Skin epidermis (tissue), 12 donors: Measurements from ENCODE around the gene RASGRP3.
A peak's percentile ranks its signal among the peaks of the same experiment; 100 is the strongest.

ENCODE experiments used
- H3K27ac ChIP-seq, 21 experiments: fragments of 200-600 bp; sonication (generic) in 11 of 21; one replicate each; pipeline ENCODE4 v1.5.0; 2020; ENCODE audit warnings: mild to moderate bottlenecking in 3 of 21, inconsistent platforms in 2 of 21, moderate library complexity in 2 of 21
- H3K4me3 ChIP-seq, 7 experiments: fragments of 200-600 bp; sonication (generic) in 2 of 7; one replicate each; pipeline ENCODE4 v1.5.0; 2020; ENCODE audit warnings: inconsistent platforms in 2 of 7, mild to moderate bottlenecking in 2 of 7, moderate library complexity in 1 of 7

Gene RASGRP3

DNA sequence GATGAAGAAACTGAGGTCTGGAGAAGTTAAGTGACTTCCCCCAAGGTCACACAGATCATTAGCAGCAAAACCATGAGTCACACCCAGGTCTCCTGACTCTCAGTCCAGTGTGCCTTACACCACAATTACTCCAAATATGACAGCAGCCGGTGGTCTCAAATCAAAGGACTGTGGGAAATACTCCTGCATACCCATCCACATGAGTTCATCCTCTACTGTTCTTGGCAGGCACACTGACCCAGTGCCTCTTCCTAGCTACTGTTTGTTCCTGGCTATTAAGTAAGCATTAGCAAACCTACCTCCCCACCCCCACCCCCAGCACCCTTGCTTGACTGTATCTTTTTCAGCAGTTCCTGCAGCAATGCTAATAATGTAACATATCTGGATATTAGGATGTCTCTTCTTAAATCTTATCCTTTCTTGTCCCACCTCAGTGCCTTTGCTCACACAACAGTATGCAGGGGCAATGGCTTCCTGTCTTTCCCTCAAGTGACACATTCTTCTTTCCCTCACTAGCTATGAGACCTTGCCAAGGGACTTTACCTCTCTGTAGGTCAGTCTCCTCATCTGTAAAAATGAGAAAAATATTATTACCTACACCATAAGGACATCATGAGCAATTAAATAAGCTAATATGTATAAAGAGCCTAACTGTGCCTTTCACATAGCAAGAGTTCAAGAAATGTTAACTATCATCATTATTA, 76.5 kb downstream of the RASGRP3 start:
- H3K4me3 ChIP-seq: no peak overlapping the region
- peak overlapping the region in 2 of 21 experiments; percentile 29 to 51 for H3K27ac ChIP-seq

DNA sequence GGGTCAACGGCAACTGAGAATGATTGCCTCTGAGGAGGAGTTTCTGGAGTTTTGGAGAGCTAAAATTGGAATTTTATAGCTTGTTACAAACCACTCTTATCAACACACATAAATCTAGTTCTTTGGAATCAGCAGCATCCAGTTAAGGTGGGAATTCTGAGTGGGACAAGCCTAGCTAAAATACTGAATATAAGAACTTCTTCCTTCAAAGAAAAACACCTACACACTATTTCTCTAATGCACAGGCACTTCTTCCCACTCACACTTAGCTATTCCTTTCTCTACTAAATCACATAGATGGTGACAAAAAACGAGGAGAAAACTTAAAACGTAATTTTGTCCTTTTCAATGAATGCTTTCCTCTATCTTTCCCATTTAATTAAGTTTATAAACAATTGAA, 79.2 kb downstream of the RASGRP3 start:
- peak overlapping the region in 6 of 21 experiments; percentile 4 to 70 (median 22) for H3K27ac ChIP-seq

DNA sequence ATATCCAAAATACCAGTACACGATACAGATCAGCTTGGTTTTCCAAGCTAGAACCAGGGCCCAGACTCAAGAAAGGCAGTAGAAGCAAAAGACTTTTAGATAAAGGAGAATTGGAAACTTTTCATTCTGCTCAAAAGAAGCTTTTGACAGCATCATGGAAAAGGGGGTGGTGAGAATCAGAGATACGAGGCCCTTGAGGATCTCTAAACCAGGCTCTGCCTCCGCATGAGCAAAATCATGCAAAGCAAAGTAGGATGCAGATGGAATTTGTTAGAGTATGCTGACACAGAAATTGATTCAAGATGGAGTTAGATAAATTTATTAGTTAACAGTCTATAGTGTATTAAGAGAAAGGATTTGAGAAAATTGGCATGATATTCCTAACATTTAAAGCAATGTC, 82.9 kb downstream of the RASGRP3 start:
- no peak overlapping the region for H3K4me3 ChIP-seq
- H3K27ac ChIP-seq: peak overlapping the region in 2 of 21 experiments; percentile 8 to 47

More for the DNA sequence above, 79.2 kb downstream of the RASGRP3 start:
- no peak overlapping the region for H3K4me3 ChIP-seq

DNA sequence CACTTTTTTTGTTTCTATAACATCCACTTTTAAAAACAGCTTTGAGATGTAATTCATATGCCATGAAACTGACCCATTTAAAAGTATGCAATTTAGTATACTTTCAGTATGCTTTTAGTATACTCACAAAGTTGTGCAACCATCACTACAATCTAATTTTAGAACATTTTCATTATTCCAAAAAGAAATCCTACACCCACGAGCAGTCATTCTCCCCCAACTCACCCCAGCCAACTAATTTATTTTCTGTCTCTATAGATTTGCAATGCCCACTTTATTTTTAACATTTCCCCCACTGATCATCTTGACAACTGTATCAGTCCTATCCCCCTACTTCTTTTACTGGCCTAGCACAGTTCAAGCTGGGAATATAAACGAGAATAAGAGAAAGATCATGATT, 83.6 kb downstream of the RASGRP3 start:
- H3K4me3 ChIP-seq: no peak overlapping the region
- no peak overlapping the region for H3K27ac ChIP-seq

DNA sequence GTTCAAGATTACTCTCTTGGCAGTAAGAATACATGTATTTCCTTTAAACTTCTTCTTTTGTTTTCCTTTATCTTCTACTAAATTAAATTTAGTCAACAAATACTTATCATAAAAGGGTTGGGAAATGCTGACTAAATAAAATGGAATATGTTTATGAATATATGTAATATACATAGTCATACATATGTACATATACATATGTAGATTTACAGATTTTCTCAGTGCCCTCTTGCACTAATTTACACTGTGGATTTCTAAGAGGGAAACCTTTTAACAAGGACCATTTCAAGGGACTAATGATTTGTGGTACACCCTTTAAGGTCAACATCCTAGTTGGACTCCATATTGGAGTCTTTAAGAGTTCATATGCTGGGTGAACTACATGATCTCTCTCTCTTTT, 85.4 kb downstream of the RASGRP3 start:
- H3K4me3 ChIP-seq: no peak overlapping the region
- no peak overlapping the region for H3K27ac ChIP-seq

DNA sequence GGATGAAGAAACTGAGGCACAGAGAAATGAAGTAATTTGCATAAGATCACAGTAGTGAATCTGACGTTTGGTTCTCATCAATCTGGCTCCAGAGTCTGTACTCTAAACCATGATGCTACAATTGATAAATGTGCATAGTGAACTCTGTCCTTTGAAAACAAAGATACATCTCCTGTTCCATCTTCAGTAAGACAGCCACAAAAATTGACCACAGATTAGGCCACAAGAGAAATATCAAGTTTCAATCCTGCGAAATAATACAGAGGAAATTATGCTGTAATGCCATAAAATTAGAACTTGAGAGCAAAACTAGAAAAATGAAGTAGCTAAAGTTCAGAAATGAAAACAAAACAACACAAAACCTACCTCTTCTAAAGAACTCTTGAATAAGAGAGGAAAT, 94.2 kb downstream of the RASGRP3 start:
- H3K27ac ChIP-seq: no peak overlapping the region

DNA sequence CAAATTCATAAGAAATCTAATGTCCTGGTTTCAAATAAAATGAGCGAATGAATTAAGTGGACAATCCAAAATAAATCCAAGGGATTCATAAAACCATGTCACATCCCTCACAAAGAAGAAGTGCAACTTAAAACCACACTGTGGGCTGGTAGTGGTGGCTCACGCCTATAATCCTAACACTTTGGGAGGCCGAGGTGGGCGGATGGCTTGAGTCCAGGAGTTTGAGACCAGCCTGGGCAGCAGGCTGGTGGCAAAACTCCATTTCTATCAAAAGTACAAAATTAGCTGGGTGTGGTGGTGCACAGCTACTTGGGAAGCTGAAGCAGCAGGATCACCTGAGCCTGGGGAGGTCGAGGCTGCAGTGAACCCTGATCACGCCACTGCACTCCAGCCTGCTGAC, 97.2 kb downstream of the RASGRP3 start:
- H3K27ac ChIP-seq: no peak overlapping the region
- H3K4me3 ChIP-seq: no peak overlapping the region

More for the DNA sequence above, 94.2 kb downstream of the RASGRP3 start:
- no peak overlapping the region for H3K4me3 ChIP-seq

DNA sequence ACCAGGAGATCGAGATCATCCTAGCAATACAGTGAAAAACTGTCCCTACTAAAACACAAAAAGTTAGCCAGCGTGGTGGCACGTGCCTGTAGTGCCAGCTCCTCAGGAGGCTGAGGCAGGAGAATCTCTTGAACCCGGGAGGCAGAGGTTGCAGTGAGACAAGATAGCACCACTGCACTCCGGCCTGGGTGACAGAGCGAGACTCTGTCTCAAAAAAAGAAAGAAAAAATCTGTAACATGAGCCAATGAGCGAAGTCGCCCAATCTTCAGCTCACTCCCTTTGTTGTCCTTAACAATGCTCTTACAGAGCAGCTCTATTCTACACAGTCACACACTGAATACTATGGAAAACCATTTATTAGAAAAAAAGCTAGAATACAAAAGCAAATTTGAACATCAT, 100.6 kb downstream of the RASGRP3 start:
- H3K27ac ChIP-seq: no peak overlapping the region
- H3K4me3 ChIP-seq: no peak overlapping the region

DNA sequence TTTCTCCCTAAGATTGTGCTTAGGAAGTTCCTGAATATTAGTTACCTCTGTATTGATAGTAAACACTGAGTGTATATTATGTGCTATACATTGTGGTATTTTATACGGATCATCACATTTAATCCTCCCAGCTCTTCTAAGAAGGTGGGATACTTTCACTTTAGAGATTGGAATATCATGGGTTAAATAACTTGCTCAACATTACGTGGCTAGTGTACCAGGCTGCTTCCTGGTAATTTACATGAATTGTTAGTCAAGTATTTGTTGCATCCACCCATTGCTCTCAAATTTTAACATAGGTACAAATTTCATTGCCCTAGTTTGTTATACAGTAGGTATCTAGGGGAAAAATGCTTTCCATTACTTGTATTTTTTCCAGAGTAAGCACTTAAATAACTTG, 101.2 kb downstream of the RASGRP3 start:
- no peak overlapping the region for H3K4me3 ChIP-seq
- no peak overlapping the region for H3K27ac ChIP-seq

DNA sequence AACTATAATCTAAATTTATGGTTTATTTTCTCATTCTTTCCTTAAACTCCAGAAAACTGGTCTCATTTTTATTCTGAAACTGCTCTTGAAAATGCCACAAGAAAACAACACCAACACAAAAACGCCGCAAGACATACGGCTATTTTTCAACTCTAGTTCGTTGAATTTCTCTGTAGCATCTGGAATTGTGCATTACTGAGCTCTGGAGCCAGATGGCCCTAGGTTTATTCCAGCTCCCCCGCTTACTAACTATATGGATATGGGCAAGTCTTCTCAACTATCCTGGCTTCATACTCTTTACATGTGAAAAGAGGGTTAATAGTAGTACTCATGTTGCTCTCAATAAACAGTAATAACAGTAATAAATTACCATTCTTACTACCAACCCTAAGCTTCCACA, 102.8 kb downstream of the RASGRP3 start:
- Histone ChIP-seq H3K4me3 (no peak overlapping the region), H3K27ac (no peak overlapping the region)

DNA sequence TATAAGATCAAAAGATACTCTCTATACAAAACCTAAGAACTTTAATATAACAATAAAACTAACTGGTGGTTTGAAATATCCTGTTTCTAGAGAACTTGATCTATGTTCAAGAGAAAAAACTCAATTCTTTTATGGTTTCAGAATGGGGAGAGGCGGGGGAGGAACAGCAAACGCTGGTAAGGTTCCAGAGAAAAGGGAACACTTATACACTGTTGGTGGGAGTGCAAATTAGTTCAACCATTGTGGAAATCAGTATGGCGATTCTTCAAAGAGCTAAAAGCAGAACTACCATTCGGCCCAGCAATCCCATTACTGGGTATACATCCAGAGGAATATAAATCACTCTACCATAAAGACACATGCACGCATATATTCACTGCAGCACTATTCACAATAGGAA, 105.4 kb downstream of the RASGRP3 start:
- Histone ChIP-seq H3K27ac (no peak overlapping the region), H3K4me3 (no peak overlapping the region)

DNA sequence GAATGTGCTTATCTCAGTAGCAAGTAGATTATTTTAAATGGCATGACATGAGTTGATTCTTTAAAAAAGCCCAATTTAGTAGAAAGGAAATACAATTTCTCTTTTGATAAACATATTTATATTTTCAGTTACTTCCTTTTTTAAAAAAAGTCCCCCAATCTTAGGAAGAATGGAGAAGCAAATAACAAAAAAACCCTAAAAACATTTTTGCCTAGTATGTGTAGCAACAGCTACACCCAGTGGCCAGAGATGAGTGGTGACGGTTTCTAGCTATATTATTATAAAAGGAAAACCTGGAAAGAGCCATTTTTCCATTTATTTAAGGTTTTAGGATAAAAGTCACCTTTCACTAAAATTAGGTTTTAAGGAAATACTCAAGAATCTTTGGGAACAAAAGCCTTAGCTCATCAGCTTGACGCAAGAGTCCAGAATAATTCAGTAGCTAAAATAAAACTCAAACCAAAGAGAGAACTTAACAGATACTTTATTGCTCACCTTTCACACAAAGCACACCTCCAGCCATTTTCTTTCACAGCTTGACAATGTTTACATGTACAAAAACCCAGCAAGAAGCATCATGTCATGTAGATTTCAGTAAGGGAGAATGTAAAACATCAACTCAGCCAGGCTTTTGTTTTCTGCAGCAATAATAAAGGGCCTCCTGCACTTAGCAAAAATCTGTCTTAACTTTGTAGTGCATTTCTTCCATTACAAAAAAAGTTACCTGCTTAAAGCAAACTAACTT, 106.9 kb downstream of the RASGRP3 start:
- Histone ChIP-seq H3K27ac (no peak overlapping the region), H3K4me3 (no peak overlapping the region)

DNA sequence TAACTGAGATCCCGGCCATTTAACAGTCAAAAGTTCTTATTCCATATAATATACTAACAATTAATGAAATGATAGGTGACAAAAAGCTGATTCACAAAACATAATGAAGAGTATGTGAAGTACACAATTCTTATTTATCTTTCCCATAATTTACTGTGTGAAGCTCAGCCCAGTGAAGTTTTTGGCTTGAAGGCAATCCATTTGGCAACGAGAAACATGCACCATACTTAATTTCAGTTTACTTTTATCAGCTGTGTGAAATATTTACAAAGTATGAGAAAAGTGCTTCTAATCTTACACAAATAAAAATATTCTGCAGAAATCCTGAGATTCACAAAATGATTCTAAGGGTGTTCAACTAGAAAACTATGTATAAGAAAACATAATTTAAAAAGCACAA, 110.3 kb downstream of the RASGRP3 start:
- Histone ChIP-seq H3K27ac (no peak overlapping the region), H3K4me3 (no peak overlapping the region)

DNA sequence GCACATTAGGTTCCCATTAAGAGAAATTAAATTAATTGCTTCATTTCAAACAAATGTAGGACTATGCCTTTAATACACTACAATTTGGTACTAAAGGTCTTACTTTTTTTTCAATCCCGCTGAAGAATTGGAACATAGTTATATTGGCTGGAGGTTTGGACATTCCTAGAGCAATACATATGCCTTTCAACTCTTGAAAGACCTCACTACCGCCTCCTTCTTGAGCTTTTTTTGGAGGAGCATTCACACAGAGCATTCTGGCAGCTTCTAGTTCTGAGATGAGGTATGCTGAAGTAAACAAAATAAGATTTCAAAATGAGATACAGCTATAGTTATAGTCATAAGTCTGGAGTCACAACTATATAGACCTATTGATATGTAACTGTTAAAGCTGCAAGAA, 111.8 kb downstream of the RASGRP3 start:
- Histone ChIP-seq H3K4me3 (no peak overlapping the region), H3K27ac (no peak overlapping the region)

DNA sequence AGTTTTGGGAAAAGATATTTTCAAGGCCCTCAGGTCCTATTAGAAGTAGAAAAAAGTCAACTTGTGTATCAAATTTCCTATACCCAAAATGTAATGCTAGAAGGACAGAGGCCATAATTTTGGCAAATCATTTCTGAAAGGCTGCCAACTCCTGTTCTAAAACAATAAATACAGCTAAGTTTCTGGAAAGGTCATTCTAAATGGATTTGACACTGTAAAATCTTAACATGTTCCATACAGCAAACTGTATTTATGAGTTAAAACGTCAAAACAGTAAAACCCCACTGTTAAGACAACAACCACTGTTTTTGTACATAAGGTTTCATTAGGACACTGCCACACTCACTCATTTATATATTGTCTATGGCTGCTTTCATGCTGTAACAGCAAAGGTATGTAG, 113.0 kb downstream of the RASGRP3 start:
- Histone ChIP-seq H3K27ac (no peak overlapping the region), H3K4me3 (no peak overlapping the region)

DNA sequence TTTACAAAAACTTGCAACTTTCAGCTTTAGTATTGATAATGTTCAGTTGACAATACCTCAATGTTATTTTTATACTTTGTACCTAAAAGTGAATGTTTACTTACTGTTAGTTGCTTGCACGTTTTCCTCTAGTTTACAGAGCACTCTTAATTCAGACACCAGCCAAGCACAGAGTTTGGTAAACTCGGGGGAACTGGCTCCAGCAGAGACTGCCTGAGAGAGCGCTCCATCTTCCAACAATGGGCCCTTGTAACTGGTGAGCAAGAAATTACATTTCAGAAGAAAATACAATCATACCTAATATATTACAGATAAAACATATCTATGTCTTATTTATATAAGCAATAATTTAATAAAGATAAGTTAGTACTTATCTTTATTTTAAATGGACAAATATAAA, 118.9 kb downstream of the RASGRP3 start:
- no peak overlapping the region for H3K4me3 ChIP-seq
- no peak overlapping the region for H3K27ac ChIP-seq

DNA sequence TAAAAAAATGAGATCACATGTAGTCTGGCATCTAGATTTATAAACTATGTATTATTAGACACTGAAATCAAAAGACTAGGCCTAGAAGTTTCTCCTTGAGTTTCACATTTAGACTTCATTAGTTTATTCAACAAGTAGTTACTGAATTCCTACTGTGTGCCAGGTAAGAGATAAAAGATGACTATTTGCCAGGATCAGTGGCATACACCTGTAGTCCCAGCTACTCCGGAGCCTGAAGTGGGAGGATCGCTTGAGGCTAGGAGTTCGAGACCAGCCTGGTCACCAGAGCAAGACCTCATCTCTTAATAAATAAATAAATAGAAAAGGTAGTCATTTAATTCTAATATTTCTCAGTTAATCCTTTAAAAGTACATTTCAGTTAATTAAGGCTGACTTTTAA, 120.6 kb downstream of the RASGRP3 start:
- no peak overlapping the region for H3K4me3 ChIP-seq
- H3K27ac ChIP-seq: no peak overlapping the region

DNA sequence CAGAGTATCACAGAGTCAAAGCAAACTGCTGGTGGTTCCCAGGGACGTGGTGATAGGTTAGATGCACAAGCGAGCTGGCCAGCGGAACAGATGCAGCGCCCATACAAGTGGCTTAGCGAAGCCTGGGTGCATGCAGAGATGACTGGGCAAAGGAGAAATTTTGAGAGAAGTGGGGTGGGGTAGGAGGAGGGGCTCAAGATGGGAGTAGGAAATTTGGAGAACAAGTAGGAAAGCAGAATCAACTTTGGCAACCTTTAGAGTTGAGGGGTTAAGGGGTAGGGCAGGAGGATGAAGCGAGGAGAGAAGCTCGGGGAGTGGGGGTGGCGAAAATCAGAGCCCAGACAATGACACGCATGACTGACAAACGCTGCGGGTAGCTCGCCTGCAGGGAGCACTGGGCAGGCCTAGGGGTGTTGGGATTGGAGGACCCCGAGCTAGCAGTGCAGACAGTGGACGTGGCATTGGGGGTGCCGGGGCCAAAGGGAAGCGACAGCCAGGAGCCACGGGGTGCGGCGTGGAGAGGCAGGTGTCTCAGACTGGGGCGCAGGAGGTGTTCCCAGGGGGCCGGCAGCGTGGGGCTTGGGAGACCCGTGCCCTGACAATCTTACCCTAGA, 122.2 kb downstream of the RASGRP3 start:
- H3K4me3 ChIP-seq: peak overlapping the region; percentile 68 to 99 (median 96)
- H3K27ac ChIP-seq: peak overlapping the region; percentile 54 to 95 (median 88)

DNA sequence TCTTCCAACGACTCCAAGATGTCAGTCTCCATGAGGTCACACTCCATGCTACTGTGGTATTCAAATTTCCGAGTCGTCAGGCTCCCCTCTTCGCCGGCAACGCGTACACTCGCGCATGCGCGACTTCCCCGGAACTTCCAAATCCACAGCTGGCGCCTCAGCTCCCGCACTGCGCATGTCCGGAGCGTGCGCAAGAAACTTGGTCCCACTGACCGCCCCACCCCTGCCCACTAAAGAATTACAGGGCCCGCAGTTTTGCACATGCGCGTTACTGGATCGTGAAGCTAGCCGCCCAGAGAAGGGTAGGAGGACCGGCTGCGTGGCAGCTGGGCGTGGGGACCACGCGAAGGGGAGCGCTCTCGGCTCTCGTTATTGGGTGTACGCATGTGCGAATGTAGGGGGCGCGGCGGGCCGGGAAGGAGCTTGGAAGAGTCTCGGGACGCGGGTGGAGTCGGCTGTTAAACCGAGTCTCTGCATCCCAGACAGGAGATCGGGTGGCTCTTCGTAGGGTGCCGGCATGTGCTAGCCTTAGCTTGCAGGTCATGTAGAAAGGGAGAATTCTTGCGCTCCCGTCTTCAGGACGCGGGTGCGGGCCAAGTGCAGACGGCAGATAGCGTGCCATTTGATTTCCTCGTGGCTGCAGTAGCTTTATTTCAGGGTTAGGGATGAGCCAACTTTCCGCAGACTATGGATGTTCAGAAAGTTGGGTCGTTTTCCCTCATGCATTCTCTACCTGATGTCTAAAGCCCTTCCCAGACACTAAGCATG, 122.9 kb downstream of the RASGRP3 start, which contains the start of gene FAM98A:
Gene FAM98A (minus strand): TSS at position 125 of the 768 bp plus-strand sequence. CDS start 78 bp downstream, at position 47.
- H3K4me3 ChIP-seq: peak within 1 kb of the TSS; percentile 68 to 99 (median 96)
- peak within 1 kb of the TSS; percentile 54 to 95 (median 88) for H3K27ac ChIP-seq

DNA sequence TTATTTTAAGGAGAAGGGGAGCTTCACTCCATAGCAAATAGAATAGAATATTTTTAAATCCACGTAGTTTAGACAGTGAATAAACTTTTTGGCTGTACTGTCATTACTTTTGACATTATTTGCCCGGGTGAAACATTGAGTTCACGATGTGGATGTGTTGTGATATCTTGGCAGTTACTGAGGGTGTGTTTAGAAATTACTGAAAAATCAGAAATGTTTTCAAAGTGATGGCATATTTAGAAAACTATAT, 123.4 kb downstream of the RASGRP3 start:
- Histone ChIP-seq H3K27ac (peak overlapping the region in 18 of 21 experiments; percentile 37 to 92 (median 74)), H3K4me3 (peak overlapping the region; percentile 68 to 99 (median 96))
